GM23248 (cell line): ENCODE data around the gene SMAP2.

ENCODE experiments used
- EZH2 ChIP-seq: fragments of 200-600 bp; sonication (generic); IDR thresholded peaks from 2 replicates; pipeline ENCODE4 v1.6.1; 2018; ENCODE audit warnings: antibody characterized with exemption, mild to moderate bottlenecking; ENCODE audit not compliant: insufficient read depth, poor library complexity, severe bottlenecking
- EZH2phosphoT487 ChIP-seq: fragments of 200-600 bp; sonication (generic); IDR thresholded peaks from 2 replicates; pipeline ENCODE4 v1.6.1; 2018; ENCODE audit warnings: antibody characterized with exemption, moderate library complexity, mild to moderate bottlenecking, low read depth; ENCODE audit not compliant: insufficient read depth

DNA sequence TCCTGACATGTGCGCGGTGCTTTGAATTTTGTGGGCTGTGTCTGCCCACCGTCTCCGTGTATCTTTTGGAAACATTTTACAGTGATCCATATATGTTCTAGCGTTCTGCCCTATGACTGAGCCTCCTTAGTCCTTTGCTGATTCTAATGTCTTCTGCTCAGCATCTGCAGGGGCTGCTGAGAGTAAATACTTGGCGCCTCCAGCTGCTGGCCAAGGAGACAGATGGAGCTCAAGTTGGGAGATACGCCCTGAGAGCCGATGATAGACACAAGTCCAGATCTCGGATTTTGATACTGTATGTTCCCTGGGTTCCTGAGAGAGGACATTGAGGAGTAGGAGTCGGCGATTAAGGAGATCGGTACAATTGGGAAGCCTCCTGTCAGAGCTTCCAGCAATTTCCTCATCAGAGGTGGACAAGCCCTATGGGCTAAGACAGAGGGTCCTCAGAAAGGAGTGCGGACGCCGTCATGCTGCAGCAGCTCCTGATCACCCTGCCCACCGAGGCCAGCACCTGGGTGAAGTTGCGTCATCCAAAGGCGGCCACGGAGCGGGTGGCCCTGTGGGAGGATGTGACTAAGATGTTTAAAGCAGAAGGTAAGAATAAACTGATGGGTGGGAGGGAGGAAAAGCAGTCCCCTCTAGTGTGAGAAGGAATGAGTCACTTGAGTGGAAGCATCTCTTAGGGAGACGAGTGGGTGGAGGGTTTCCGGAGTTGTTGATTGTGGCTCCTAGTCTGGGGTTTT is 77.1 kb downstream of the SMAP2 start:
- TF ChIP-seq EZH2 (no peak), EZH2phosphoT487 (no peak)
